22Rv1 (cell line): ENCODE results near the gene POPDC2.

Source experiments
- H3K27ac ChIP-seq: fragments of 450-650 bp; 2 replicates; pipeline ENCODE4 v1.5.1; 2017
- CTCF ChIP-seq: fragments of 450-650 bp; IDR thresholded peaks from 2 replicates; pipeline ENCODE4 v1.5.1; 2017; ENCODE audit warnings: mild to moderate bottlenecking
- ZFX ChIP-seq: fragments of 450-650 bp; IDR thresholded peaks from 2 replicates; pipeline ENCODE4 v1.6.1; 2017; ENCODE audit warnings: antibody characterized with exemption, borderline replicate concordance

POPDC2 gene

GRCh38 chr3:119644481-119644880, 15.9 kb downstream of the POPDC2 start:
- no peak overlapping the region for H3K27ac ChIP-seq
- TF ChIP-seq CTCF (no peak), ZFX (no peak)

DNA sequence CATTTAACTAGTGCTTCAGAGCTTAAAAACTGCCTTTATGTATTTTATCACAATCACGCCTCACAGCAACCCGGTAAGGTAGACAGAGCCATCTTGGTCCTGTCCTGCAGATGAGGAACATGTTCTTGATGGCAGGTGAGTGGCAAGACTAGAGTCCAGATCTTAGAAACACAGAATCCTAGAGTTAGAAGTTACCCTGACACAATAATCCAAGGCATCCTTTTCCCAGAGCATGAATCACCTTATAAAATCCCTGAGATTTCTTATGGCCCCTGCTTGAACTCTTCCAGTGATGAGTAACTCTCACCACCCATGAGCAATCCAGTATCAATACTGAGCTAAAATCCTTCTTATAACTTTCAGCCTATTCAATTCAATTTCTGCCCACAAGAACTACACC, 16.9 kb downstream of the POPDC2 start:
- TF ChIP-seq CTCF (no peak), ZFX (no peak)
- no peak overlapping the region for H3K27ac ChIP-seq

- H3K27ac ChIP-seq, result no peak overlapping the region
- TF ChIP-seq CTCF (no peak), ZFX (no peak)
Measured at GRCh38 chr3:119642746-119643473, 17.5 kb downstream of the POPDC2 start.

GRCh38 chr3:119641416-119641815, 19.0 kb downstream of the POPDC2 start:
- TF ChIP-seq ZFX (no peak), CTCF (no peak)
- no peak overlapping the region for H3K27ac ChIP-seq

DNA sequence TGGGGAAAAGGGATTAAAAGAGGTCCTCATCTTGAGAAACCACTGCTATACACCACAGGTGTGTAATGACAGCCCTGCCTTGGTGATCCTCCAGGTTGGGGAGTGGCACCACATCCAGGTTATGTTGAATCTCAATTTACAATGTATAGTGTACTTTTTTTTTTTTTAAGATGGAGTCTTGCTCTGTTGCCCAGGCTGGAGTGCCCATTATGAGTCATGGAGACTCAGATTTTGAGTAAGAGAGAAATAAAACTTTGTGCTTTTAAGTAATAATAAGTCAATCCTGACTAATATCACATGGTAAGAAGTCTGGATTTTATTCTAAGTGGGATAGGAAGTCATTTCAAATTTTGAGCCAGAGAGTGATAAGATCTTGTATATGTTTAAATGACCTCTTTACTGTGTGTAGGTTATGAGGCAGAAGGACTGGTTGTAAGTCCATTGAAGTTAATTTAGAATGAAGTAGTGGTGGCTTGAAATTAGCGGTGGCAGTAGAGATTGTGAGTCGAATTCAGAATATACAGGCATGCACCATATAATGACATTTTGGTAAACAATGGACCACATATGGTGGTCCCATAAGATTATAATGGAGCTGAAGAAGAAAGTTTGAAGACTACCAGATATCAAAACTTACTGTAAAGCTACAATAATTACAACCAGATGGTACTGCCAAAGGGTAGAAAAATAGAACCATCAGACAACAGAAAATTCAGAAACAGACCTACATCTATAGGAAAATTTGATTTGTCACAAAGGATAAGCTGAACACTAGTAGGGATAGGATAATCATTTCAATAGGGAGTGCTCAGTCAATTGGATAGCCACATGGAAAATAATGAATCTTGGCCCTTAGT, 20.7 kb downstream of the POPDC2 start:
- H3K27ac ChIP-seq, result no peak overlapping the region

DNA sequence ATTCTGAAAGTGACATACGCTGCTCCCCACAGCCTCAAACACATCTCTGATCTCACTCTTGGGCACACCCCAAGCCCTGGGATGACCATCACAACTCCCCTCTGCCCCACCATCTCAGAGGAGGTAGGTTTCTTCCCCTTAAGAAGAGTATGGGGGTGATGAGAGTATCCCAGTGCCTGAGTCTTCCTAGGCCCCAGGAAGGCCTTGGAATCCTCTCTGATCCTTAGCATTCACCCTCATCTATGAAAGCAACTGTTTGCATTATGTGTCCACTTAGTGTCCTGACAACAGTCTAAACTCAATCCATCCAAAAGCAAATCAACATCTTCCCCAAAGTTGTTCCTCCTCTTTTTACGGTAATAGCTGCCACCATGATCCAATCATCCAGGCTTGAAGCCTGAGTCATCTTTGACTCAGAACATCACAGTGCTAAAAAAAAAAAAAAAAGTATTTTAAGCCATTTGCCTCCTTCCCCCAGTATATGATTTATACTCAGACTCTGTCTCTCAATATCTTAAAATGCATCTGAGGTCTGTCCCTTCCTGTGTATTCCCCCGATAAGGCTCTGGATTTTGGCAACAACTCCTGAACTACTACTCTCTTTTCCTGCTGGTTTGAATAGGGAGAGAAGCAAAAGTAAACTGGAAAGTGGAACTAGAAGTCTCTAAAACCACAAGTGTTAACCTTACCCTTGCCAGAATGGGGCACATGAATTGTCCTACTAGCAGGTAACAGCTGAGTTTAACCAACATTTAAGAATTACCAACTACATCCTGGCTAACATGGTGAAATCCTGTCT, 22.5 kb downstream of the POPDC2 start:
- no peak overlapping the region for H3K27ac ChIP-seq

More for the DNA sequence above, 20.7 kb downstream of the POPDC2 start:
- TF ChIP-seq ZFX, result no peak
- no peak for TF ChIP-seq CTCF

More for the DNA sequence above, 22.5 kb downstream of the POPDC2 start:
- TF ChIP-seq CTCF, result no peak
- no peak for TF ChIP-seq ZFX
